ENCODE data around the gene EEF1AKMT1.
"Not testable (repeated sequence)": the region's sequence is repeated elsewhere in the genome, so short reads cannot be mapped to it uniquely, and the experiment has no call there.

Gene EEF1AKMT1

GRCh38 chr13:20696073-20696472, 77.7 kb downstream of the EEF1AKMT1 start:
- DNase-seq (ENCODE audit: low spot score): no peak

GRCh38 chr13:20691616-20692015, 82.1 kb downstream of the EEF1AKMT1 start:
- DNase-seq (ENCODE audit: low spot score): no peak

DNA sequence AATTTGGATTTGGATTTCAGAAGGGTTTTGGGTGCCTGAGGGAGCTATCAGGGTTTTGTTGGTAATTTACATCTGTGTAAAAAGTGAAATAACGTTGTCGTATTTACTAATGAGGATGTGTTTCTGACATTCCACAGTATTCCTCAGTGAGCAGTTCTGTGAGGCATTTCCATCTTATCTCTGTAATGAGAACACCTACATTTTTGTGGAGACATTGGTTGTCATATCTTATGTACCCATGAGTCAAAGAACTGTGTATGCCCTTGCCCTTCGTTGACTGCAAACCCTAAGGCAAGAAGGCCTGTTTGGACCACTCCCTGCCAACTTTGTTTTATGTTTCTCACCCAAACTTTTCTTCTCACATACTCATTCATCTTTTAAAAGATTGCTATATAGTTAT, 84.5 kb downstream of the EEF1AKMT1 start:
- no peak for DNase-seq (ENCODE audit: low spot score)

DNA sequence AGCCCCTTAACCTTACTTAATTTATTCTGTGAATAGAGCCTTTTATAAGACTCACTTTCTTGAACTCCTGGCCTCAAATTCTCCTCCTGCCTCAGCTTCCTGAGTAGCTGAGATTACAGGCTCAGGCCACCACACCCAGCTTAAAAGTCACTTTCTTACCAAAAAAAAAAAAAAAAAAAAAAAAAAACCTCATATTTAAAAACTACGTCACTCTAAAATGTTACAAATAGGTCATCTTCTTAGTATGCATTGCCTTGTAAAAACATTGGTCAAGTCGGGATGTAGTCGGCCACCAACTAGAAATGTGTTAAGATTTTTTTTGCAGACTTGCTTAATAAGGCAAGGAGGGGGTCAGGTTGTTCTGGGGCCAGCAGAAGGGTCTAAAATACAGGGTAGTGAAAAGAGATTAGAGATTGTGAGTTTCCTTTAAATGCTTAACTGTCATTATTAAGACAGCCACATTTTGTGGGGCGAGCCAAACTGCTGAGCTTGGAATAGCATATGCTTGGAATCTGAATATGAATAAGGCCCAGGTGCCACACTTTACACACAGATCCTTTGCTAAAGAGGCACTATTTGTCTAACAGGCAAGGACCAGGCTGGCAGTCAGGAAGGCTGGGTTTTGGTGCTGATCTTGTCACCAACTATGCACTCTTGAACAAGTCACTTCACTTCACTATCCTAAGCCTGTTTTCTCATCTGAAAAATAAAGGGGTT, 86.7 kb downstream of the EEF1AKMT1 start:
- no peak for DNase-seq (ENCODE audit: low spot score)

DNA sequence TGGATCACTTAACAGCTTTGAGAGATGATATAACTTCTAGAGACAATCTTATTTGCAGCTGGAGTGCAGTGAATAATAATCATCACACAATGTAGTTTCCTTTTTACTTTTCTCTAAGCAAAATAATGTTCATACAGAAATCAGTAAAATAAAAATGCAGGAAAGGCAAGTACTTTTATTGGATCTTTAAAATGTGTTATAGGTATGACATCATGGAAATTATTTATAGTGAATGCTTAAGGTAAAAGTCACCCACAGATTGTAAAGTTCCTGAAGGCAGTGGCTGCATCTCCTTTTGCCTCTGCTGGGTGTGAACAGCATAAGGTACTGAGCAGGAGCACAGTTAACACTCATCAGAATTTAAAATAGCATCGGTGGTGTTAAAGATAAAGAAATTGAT, 87.6 kb downstream of the EEF1AKMT1 start:
- no peak for DNase-seq (ENCODE audit: low spot score)

DNA sequence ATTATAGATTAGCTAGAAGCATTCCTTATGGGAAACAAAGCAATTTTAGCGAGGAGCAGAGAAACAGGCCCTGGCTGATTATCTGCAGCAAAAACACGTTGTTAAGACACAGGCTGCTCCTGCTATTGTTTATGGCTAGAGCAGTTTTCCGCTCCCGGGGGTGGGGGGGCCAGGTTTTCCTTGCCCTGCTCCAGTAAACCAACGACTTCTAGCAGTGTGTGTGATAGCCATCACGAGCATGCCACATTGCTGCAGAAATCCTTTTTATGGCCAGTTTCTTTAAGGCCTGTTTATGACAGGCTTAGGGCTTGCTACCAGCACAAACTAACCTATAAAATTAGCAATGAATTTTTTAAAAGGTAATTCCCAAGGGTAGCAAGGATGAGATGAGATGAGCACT, 88.7 kb downstream of the EEF1AKMT1 start:
- no peak for DNase-seq (ENCODE audit: low spot score)

- no peak for DNase-seq (ENCODE audit: low spot score)
These were observed 89.2 kb downstream of the EEF1AKMT1 start for GRCh38 chr13:20684546-20684945.

DNA sequence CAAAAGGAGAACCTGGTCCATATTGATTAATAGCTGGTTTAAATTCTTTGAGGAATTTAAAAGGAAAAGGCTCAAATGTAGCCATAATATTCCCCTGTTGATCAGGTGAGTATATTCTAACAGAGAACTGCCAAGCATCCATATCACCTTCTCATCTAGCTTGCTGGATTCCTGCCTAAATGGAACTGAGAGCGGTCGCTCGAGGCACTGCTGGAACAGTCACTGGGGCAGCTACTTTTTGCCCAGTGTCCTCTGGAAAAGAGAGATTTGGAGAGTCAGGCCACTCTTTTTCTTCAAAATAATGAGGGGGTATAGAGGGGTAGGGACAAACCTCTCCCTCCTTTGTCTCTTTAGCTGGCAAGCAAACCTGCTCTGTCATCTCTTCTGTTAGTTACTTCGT, 89.7 kb downstream of the EEF1AKMT1 start:
- DNase-seq (ENCODE audit: low spot score): no peak

DNA sequence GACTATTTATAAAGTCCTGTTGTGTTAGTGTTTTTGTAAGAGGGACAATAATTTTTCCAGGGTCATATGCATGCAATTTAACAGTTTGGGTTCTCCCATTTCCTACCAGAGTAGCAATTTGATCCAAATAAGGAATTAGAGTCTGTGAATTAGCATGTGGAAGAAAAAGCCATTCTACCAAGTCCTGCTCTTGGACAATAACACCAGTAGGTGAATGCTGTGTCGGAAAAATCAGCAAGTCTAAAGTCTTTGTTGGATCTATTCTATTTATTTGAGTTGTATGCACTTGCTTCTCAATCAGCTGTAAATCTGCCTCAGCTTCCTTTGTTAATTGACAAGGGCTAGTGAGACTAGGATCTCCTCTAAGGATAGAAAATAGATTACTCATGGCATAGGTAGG, 91.7 kb downstream of the EEF1AKMT1 start:
- DNase-seq (ENCODE audit: low spot score): no peak

- DNase-seq (ENCODE audit: low spot score): not testable (repeated sequence)
These were observed 92.3 kb downstream of the EEF1AKMT1 start for GRCh38 chr13:20681481-20681880.

DNA sequence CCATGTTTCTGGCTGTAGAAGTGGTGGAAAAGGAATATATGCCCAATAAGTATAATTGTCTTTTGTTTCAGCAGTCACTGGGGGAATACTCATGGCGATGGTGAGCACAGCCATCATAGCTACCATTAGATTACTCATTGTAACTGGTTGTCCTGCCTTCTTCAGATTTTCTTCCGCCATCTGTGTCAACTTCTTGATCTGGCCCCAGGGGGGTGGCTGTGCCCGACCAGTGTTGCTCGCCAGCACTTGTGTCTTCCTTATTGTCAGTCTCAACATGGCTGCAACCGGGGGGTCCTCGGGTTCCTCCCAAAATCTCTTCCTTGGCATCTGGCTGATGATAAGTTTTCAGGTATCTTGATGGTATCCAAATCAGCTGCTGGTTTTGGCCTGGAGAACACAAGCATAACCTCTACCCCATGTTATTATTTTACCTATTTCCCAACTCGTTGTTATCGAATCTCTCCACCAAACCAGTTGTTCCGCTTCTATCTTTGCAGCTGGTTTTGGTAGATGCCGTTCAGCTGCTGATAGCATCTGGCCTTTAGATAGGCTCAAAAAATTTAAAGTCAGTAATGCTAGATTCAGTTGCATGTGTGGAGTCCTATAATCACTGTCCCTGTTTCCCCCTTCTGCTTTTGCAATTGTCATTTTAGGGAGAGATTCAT, 93.2 kb downstream of the EEF1AKMT1 start:
- DNase-seq (ENCODE audit: low spot score): no peak

- DNase-seq (ENCODE audit: low spot score): no peak
These were observed 93.9 kb downstream of the EEF1AKMT1 start for GRCh38 chr13:20679879-20680278.

Data from HuH-7.5 (cell line).